ENCODE results near the gene ADRB1.

ADRB1 gene

DNA sequence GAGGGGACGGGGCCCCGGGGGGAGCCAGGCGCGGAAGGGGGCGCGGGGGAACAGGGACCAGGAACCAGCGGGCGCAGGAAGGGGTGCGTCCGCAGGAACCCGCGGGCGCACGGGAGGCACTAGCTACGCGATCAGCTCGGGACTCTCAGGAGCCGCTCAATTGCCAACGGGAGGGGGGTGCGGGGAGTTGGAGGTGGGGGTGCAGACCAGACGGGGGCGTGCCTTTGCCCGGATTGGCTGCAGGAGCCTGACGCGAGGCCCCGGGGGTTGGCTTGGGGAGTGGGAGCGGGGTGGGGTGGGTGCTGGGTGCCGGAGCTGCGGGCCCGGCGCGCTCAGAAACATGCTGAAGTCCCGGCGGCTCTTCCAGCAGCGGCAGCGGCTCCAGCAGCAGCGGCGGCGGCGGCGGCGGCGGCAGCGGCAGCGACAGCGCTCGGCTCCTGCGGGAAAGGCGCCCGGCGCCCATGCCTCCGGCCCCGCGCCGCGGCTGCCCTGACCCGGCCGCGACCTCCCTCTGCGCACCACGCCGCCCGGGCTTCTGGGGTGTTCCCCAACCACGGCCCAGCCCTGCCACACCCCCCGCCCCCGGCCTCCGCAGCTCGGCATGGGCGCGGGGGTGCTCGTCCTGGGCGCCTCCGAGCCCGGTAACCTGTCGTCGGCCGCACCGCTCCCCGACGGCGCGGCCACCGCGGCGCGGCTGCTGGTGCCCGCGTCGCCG, at the start of gene ADRB1:
Gene ADRB1, plus strand, starts transcription at position 335 of the 715 bp plus-strand sequence. Its CDS starts 267 bp downstream, at position 602.
- no peak for DNase-seq (ENCODE audit: low read depth)

DNA sequence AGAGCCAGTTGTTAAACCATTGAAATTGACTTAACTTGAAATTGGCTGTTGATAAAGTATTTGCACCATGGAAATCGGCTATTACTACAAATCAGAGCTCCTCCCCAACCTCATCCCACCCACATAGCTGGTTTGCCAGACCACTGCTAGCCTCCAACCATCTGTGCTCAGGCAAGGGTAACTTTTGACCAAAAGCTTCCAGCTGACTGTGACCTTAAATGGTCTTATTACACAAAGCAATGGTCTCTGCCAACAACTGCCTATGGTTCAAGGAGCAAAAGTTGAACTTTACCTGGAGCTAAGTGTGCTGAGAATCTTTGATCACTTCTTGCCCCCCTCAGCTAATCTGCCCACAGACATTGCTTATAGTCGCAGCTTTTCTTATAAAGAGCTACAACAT, 48.5 kb upstream of the ADRB1 start:
- no peak for DNase-seq (ENCODE audit: low read depth)

DNA sequence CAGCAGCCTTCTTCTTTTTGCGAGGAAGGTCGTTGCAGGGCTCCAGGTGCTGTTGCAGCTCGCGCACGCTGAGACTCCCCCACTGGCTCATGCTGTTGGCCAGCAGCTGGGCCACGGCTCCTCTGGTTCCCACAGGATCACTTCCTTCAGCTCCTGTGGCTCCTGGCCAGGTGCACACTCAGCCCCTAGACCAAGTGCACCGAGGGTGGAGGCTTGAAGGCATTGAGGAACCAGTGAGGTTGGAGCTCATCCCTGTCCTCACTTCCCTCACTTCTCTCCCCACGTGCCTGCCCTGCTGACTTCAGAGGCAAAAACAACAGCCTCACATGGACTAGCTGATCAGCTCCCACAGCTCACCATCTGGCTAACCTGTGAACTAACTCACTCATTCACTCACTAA, 46.2 kb upstream of the ADRB1 start:
- DNase-seq (ENCODE audit: low read depth) = no peak

- no peak for DNase-seq (ENCODE audit: low read depth)
These were observed 44.1 kb upstream of the ADRB1 start for GRCh38 chr10:113999531-113999930.

DNA sequence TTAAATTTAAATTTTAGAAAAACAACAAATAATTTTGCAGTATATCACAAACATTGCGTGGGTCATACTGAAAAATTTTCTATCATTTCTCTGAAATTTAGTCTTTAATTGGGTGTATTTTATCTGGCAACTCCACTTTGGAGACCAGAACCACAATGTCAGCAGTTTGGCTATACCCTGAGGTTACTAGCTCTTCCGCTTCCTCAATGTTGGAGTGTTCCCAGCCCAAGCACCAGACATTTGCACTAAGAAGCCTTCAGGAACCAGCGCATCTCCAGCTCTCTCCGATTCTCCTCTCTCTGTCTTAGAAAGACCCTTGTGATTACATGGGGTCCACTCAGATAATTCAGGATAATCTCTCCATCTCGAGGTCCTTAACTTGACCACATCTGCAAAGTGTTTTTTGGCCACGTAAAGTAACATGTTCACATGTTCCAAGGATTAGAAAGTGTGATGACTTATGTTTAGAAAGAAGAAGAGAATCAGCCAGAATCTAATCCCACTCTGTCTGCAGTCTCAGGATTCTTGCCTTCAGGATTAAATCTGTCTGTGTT, 43.1 kb upstream of the ADRB1 start:
- DNase-seq (ENCODE audit: low read depth) = no peak

DNA sequence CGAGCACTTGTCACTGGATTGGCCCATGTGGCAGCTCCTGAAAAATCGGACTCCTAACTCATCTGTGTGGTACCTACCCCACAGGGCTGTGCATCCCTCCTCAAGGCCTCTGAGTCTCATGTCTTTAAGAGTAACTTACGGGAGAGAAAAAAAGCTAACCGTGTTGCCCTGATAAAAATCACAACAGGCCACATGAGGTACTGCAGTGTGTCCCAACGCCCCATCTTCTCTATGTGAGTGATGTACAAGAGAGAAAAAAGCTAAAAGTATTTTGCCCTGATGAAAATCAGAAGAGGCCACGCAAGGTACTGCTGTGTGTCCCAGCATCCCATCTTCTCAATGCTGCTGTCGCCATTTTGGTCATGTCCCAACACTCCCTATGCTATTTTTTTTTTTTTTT, 41.2 kb upstream of the ADRB1 start:
- no peak for DNase-seq (ENCODE audit: low read depth)

DNA sequence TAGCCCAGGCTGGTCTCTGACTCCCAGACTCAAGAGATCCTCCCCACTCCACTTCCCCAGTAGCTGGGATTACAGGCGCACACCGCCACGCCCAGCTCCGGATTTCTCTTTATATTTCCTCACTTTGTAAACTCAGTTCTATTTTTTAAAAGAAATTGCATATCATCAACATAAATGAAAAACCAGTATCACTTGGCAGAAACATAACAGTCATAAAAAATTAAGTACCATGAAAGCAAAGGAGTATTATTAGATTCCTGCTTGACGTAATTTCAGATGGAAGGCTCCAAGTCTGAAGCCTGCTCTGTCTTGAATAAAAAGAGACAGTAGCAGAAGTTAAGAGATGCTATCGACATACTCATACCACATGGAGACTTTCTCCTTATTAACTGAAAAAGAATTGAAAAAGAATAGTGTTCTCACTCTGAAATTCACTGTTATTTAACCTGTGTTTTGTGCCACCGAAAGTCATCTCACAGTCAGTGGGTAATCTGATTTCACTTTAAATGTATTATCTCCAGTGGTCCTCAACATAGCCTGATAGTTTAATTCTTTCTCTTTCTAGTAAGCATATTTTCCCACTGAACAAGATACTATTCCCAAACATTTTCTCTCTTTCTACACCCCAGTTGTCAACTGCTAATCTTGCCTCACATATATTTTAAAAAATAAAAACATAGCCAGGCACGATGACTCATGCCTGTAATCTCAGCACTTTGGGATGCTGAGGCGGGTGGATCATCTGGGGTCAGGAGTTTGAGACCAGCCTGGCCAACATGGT, 40.3 kb upstream of the ADRB1 start:
- no peak for DNase-seq (ENCODE audit: low read depth)

- DNase-seq (ENCODE audit: low read depth) = no peak
These were observed 34.2 kb upstream of the ADRB1 start for GRCh38 chr10:114009281-114009996.

- DNase-seq (ENCODE audit: low read depth) = no peak
These were observed 33.4 kb upstream of the ADRB1 start for GRCh38 chr10:114010316-114010715.

GRCh38 chr10:114012650-114013049, 31.0 kb upstream of the ADRB1 start:
- DNase-seq (ENCODE audit: low read depth) = no peak

GRCh38 chr10:114015708-114016107, 28.0 kb upstream of the ADRB1 start:
- no peak for DNase-seq (ENCODE audit: low read depth)

- no peak for DNase-seq (ENCODE audit: low read depth)
These were observed 26.4 kb upstream of the ADRB1 start for GRCh38 chr10:114017271-114017670.

DNA sequence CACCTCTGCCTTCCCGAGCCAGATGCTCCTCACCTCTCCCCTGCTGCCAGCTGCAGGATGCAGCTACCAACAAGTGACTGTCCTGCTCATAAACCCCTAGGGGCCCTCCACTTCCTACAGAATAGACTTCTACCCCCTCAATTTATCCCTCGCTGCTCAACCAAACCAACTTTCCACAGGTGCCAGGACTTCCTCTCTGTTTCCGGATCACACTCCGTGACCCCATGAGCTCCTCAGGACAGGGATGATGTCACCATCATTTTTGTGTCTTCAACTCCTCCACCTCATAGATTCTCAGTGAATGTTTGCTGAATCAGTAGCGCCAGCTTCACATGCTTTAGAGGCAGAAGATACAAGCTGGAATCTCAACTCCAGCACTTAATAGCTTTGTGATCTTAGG, 25.8 kb upstream of the ADRB1 start:
- DNase-seq (ENCODE audit: low read depth) = no peak

DNA sequence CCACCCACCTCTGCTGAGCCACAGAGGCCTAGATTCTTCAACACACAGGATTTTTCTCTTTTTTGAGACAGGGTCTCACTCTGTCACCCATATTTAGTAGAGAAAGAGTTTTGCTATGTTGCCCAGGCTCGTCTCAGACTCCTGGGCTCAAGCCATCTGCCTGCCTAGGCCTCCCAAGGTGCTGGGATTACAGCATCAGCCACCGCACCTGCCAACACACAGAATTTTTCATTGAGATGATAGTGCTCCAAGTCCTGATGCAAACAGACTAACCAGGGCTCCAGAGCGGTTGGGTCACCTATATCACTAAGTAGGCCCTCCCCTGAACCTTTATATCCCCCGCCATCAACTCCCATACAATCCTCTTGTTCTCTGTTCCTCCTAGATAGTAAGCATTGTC, 24.4 kb upstream of the ADRB1 start:
- no peak for DNase-seq (ENCODE audit: low read depth)

DNA sequence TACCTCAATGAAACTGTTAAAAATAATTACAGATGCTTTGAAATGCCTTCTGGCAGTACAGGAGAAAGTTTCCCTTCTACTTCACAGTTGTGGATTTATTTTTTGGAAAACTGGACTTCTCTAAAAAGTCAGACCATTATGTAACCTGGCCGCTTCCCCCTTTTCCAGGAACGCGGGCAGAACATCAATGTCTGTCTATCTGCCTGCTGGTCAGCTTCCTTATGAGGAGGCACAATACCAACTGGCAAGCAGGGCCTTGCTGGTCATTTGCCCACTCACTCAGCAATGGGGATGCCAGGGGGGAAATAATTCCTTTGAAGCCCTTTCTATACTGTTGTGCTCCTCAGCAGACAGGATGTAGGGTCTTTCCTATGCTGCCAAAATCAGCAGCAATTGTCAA, 22.5 kb upstream of the ADRB1 start:
- DNase-seq (ENCODE audit: low read depth) = no peak

- no peak for DNase-seq (ENCODE audit: low read depth)
These were observed 21.7 kb upstream of the ADRB1 start for GRCh38 chr10:114021717-114022680.

DNA sequence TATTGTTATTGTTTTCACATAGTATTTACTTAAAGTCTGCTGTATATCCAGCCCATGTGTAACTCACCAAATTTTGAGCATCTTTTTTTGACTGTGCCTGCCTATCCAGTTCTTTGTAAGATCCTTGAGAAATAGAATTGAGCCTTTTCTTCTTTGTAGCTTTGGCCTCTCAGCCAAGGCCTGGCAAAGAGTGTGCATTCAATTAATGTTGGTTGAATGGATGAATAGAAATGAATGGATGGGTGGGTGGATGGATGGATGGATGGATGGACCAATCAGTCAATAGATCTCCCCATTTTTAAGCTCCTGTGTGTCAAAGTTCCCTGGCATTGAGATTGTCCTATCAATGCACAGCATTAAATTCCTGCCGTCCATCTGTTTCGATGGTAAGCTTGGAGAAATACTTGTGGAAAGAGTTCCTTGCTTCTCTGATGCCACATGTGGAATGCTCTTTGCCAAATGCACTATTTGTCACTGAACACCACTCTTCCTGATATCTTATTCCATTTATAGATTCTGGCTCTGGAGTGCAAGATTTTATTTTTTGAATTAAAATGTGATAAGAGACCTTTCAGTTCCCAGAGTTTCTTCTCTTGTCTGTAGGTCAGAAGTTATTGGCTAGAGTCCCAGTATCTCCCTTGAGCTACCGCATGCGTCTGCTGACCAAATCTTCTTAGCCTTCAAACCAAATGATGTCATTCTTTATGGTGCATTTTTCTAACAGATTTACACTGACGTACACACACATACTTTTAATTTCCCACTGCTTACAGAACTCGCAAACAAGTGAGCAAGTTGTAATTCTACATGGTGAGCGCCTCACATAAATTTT, 20.7 kb upstream of the ADRB1 start:
- DNase-seq (ENCODE audit: low read depth) = no peak

DNA sequence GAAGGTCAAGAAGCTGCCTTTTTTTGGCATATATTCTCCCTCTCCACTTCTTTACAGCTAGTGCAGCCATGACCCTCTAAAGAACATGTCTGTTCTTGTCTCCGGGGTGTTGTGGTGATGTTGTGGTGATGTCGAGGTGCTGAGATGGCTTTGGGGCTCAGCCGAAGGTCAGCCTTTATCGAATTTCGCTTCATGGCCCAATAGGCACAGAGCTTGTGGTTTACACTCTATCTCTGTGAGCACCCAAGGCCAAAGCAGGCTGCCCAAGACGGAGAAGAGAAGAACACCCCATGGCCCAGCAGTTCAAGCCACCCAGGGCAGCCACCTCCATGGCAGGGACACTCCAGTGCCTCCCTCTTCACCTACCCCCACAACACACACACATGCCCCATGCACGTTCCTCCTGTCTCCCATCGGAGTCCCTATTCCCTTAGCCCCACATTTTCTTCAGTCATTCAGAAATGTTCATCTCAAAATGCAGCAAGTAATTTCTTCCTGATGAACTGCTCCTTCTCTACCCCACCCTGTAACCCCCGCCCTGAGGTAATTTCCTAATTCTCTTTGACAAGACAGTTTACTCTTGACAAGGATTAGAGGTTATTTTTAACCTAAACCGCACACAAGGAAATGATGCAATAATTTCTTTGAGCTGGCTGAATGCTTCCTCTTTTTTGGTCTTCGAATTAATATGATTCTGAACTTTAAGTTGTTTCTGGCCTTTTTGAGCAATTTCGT, 18.6 kb upstream of the ADRB1 start:
- no peak for DNase-seq (ENCODE audit: low read depth)

- no peak for DNase-seq (ENCODE audit: low read depth)
These were observed 18.0 kb upstream of the ADRB1 start for GRCh38 chr10:114025611-114026130.

Data from GM04503 (cell line).